ENCODE measurements around the gene EPB41L2.

DNA sequence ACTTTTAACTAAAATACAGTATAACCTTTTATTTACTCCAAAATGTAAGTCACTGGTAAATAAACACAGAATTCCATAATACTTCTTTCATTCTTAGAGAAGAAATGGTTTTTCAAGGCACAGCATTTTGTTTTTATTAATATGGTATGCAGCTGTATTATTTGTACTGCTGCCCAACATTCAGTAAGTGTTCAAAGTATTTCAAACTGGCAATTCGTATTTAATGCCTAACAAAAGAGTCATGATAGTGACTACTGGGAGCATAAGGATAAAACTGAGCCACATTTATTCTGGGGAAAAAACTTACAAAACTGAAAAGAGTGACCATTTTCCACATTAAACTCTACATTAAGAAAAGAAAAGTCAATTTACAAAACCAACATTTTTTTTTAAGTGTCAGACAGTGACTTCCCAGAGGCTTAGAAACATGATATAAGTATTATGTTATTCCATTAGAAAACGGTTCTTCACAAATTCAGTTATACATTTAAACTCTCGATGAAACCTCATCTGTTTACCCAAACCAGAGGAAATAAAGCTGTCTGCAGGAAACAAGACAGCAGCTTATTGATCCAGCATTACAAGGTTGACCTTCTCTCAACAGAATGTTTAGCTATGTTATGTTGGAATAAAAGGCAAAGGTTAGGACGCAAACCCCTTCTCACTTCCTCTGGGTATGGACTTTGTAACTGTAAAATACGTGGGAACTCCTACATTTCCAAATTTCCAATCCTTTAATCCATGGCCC lies 24.3 kb downstream of the EPB41L2 start:
- TF ChIP-seq, protein P1, sequence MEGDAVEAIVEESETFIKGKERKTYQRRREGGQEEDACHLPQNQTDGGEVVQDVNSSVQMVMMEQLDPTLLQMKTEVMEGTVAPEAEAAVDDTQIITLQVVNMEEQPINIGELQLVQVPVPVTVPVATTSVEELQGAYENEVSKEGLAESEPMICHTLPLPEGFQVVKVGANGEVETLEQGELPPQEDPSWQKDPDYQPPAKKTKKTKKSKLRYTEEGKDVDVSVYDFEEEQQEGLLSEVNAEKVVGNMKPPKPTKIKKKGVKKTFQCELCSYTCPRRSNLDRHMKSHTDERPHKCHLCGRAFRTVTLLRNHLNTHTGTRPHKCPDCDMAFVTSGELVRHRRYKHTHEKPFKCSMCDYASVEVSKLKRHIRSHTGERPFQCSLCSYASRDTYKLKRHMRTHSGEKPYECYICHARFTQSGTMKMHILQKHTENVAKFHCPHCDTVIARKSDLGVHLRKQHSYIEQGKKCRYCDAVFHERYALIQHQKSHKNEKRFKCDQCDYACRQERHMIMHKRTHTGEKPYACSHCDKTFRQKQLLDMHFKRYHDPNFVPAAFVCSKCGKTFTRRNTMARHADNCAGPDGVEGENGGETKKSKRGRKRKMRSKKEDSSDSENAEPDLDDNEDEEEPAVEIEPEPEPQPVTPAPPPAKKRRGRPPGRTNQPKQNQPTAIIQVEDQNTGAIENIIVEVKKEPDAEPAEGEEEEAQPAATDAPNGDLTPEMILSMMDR (IDR thresholded peaks at IDR 0.05): no peak
- TF ChIP-seq POLR2AphosphoS5 (IDR thresholded peaks at IDR 0.05; ENCODE audit: low read depth, low read length): no peak
- no peak for TF ChIP-seq TCF7L2 (IDR thresholded peaks at IDR 0.05; ENCODE audit: low read depth, low read length)
- no peak for TF ChIP-seq SIN3A (IDR thresholded peaks at IDR 0.05; ENCODE audit: borderline replicate concordance, insufficient read depth, low read depth, low read length)
